ENCODE data around the gene SIX5. TPM values are rescaled to one million over a fixed set of nuclear protein-coding genes. Genes with fewer than 3 reads are reported as not detected.

Gene SIX5
- total RNA-seq, 1 experiment from 2014 or later, result 9.3 TPM

DNA sequence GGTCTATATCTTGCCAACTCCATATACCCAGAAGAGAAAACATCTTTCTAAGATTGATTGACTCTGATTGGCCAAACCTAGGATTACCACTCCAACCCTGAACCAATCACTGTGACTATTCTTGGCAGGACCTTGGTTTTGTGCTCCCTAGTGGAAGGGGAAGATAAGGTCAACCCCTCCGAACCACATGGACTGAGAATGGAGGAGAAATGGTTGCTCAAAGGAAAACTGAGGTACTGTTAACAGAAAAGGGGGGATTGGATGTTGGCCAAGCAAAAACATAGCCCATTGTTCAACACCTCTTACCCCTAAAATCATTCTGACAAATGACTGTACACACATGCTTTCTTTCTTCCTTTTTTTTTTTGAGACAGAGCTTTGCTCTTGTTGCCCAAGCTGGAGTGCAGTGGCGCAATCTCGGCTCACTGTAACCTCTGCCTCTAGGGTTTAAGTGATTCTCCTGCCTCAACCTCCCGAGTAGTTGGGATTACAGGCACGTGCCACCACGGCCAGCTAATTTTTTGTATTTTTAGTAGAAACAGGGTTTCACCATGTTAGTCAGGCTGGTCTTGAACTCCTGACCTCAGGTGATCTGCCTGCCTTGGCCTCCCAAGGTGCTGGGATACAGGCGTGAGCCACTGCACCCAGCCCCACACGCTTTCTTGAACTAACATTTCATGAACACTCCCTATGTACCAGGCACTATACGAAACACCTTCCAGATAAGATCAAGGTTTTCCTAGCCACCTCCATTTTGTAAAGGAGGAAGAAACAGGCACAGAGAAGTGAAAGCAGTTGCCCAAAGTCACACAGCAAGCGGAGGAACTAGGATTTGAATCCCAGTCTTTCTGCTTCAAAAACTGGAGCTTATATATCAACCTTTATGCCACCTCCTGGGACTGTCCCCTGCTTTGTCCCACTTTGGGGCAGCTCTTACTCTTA is 29.3 kb downstream of the SIX5 start:
- H3K9me2 ChIP-seq (replicated peaks; ENCODE audit: low read length), result no peaks in the 10 kb centered on the region
- H3F3A ChIP-seq (ENCODE audit: low read length, unreplicated experiment), result no peaks in the 10 kb centered on the region
- intact Hi-C loops (cut with micrococcal nuclease), result no loop called here
- ChIA-PET POLR2A (ENCODE audit: unreplicated experiment) (no interaction called here), CTCF (no interaction called here)
- H3K4me2 ChIP-seq (ENCODE audit: low read length), result no peak overlapping the region
- no peaks in the 10 kb centered on the region for H3K27me3 ChIP-seq (ENCODE audit: low read length)
- no peak overlapping the region for H3K9ac ChIP-seq (ENCODE audit: low read length)
- no peak overlapping the region for H3K4me3 ChIP-seq (ENCODE audit: low read length)
- no peaks in the 10 kb centered on the region for H3K36me3 ChIP-seq (ENCODE audit: low read depth, low read length)
- no peaks in the 10 kb centered on the region for H3K4me1 ChIP-seq (ENCODE audit: insufficient read depth, low read length)
- no peaks in the 10 kb centered on the region for H3K79me2 ChIP-seq (ENCODE audit: low read length)
- no peaks in the 10 kb centered on the region for H4K20me1 ChIP-seq (ENCODE audit: low read length)
- ATAC-seq (no peak), DNase-seq (no peak)
- BruUV-seq (replicated peaks), result no TSS peak
- TF ChIP-seq EZH2 (IDR thresholded peaks at IDR 0.05; ENCODE audit: low read length, unreplicated experiment), result no peak
- TF ChIP-seq, protein P1, sequence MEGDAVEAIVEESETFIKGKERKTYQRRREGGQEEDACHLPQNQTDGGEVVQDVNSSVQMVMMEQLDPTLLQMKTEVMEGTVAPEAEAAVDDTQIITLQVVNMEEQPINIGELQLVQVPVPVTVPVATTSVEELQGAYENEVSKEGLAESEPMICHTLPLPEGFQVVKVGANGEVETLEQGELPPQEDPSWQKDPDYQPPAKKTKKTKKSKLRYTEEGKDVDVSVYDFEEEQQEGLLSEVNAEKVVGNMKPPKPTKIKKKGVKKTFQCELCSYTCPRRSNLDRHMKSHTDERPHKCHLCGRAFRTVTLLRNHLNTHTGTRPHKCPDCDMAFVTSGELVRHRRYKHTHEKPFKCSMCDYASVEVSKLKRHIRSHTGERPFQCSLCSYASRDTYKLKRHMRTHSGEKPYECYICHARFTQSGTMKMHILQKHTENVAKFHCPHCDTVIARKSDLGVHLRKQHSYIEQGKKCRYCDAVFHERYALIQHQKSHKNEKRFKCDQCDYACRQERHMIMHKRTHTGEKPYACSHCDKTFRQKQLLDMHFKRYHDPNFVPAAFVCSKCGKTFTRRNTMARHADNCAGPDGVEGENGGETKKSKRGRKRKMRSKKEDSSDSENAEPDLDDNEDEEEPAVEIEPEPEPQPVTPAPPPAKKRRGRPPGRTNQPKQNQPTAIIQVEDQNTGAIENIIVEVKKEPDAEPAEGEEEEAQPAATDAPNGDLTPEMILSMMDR (conservative IDR thresholded peaks at IDR 0.05; ENCODE audit: low read depth, low read length), result no peak
- TF ChIP-seq EZH2phosphoT487 (IDR thresholded peaks at IDR 0.05; ENCODE audit: borderline replicate concordance, low read length), result no peak
- H3K27ac ChIP-seq (ENCODE audit: low read length), result no peak overlapping the region
- no peak overlapping the region for H2AFZ ChIP-seq (ENCODE audit: low read length)
- H3K9me3 ChIP-seq (ENCODE audit: low read length), result no peaks in the 10 kb centered on the region

DNA sequence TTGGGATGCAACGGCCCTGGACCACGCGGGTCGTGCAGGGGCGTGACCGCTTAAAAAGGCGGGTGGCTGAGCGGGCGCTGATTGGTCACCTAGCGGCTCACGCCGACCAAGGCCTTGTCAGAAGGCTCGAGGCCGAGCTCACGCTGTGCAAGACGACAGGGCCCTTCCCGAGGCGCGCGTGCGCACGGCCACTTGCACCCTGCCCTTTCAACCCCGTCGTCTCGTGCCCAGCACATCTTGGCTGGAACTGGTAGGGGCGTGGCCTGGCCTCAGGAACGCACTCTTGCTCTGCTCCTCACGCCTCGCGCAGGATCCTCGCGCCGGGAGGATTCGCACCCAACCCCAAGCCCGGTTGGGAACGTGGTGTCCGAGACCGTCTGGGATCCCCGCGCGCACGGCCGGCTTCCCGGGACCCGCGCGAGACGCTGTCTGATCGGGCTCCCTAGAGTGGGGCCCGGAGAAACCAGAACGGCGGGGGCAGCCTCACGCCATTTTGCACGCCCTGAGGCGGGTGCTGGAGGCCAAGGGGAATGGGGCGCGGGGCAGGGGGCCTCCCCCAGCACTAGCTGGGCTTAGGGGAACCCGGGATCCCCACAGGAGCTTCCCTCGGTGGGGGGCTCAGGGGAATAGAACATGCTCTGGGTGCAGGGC is 35.8 kb downstream of the SIX5 start, which contains the start of gene MEIOSIN:
TSS of gene MEIOSIN (plus strand) at position 280 of the 651 bp plus-strand sequence. CDS start 1,938 bp downstream, outside the sequence.
- Histone ChIP-seq H3K9me3 (ENCODE audit: low read length) (no peaks in the 10 kb centered on the region), H3K4me1 (ENCODE audit: insufficient read depth, low read length) (no peaks in the 10 kb centered on the region), H3K4me2 (ENCODE audit: low read length) (no peak within 1 kb of the TSS), H4K20me1 (ENCODE audit: low read length) (no peaks in the 10 kb centered on the region), H3K27ac (ENCODE audit: low read length) (no peak within 1 kb of the TSS), H3K79me2 (ENCODE audit: low read length) (peaks cover 24% of the 10 kb centered on the region), H3K27me3 (ENCODE audit: low read length) (no peaks in the 10 kb centered on the region), H3K36me3 (ENCODE audit: low read depth, low read length) (no peaks in the 10 kb centered on the region), H3K4me3 (ENCODE audit: low read length) (no peak within 1 kb of the TSS), H3K9me2 (replicated peaks; ENCODE audit: low read length) (no peaks in the 10 kb centered on the region), H2AFZ (ENCODE audit: low read length) (no peak within 1 kb of the TSS), H3K9ac (ENCODE audit: low read length) (no peak within 1 kb of the TSS), H3F3A (ENCODE audit: low read length, unreplicated experiment) (no peaks in the 10 kb centered on the region)
- POLR2A ChIA-PET (ENCODE audit: unreplicated experiment), result no interaction called here
- ATAC-seq (no peak), DNase-seq (no peak)
- intact Hi-C loops (cut with micrococcal nuclease), result no loop called here
- no peak for TF ChIP-seq EZH2phosphoT487 (IDR thresholded peaks at IDR 0.05; ENCODE audit: borderline replicate concordance, low read length)
- no peak for TF ChIP-seq EZH2 (IDR thresholded peaks at IDR 0.05; ENCODE audit: low read length, unreplicated experiment)
- TF ChIP-seq, protein P1 (conservative IDR thresholded peaks at IDR 0.05; ENCODE audit: low read depth, low read length), result no peak
- CTCF ChIA-PET, result no interaction called here
- no TSS peak for BruUV-seq (replicated peaks)
